ENCODE results near the gene TRIM36. TPM values are rescaled to one million over a fixed set of nuclear protein-coding genes. Genes with fewer than 3 reads are reported as not detected.

TRIM36 gene
- total RNA-seq, 1 experiment from 2014 or later: 0.95 TPM

- H3K27me3 Mint-ChIP-seq (ENCODE audit: insufficient read depth, unreplicated experiment): peaks cover 15% of the 10 kb centered on the region
- no peaks in the 10 kb centered on the region for H3K9me3 ChIP-seq
- H3K27ac Mint-ChIP-seq (ENCODE audit: unreplicated experiment): no peak overlapping the region
- no peaks in the 10 kb centered on the region for H3K36me3 ChIP-seq (ENCODE audit: control insufficient read depth, insufficient read depth, low read length)
- H3K4me3 Mint-ChIP-seq (ENCODE audit: unreplicated experiment): no peak overlapping the region
- no peak for TF ChIP-seq CTCF (IDR thresholded peaks at IDR 0.05; ENCODE audit: insufficient read depth in 1 of 2, low read depth in 1 of 2, low read length in 1 of 2, severe bottlenecking in 1 of 2, unreplicated experiment in 1 of 2)
- no peak for DNase-seq
- no peaks in the 10 kb centered on the region for H3K4me1 Mint-ChIP-seq (ENCODE audit: low read depth, unreplicated experiment)
- H3K36me3 Mint-ChIP-seq (ENCODE audit: insufficient read depth, unreplicated experiment): no peaks in the 10 kb centered on the region
- H3K4me3 ChIP-seq (ENCODE audit: low read depth, low read length): no peak overlapping the region
- intact Hi-C loops (cut with micrococcal nuclease; ENCODE audit: unreplicated experiment): no loop called here
- CTCF ChIA-PET: no interaction called here
- H3K27me3 ChIP-seq (replicated peaks; ENCODE audit: control insufficient read depth, insufficient read depth, low read length): no peaks in the 10 kb centered on the region
- POLR2A ChIA-PET: no interaction called here
- peaks cover 9% of the 10 kb centered on the region for H3K9me3 Mint-ChIP-seq (ENCODE audit: unreplicated experiment)
- no peaks in the 10 kb centered on the region for H3K4me1 ChIP-seq
- no TSS peak for BruUV-seq (replicated peaks)
Observed at GRCh38 chr5:115116001-115116400, 53.7 kb downstream of the TRIM36 start.

GRCh38 chr5:115109840-115110239 lies 59.9 kb downstream of the TRIM36 start:
- intact Hi-C loops (cut with micrococcal nuclease; ENCODE audit: unreplicated experiment): no loop called here
- no peak overlapping the region for H3K27ac Mint-ChIP-seq (ENCODE audit: unreplicated experiment)

GRCh38 chr5:115109356-115109755 lies 60.4 kb downstream of the TRIM36 start:
- Histone ChIP-seq H3K9me3 (no peaks in the 10 kb centered on the region), H3K36me3 (ENCODE audit: control insufficient read depth, insufficient read depth, low read length) (no peaks in the 10 kb centered on the region), H3K4me1 (no peaks in the 10 kb centered on the region), H3K27me3 (replicated peaks; ENCODE audit: control insufficient read depth, insufficient read depth, low read length) (no peaks in the 10 kb centered on the region), H3K4me3 (ENCODE audit: low read depth, low read length) (no peak overlapping the region)
- no peaks in the 10 kb centered on the region for H3K9me3 Mint-ChIP-seq (ENCODE audit: unreplicated experiment)
- no peaks in the 10 kb centered on the region for H3K4me1 Mint-ChIP-seq (ENCODE audit: low read depth, unreplicated experiment)
- BruUV-seq (replicated peaks): no TSS peak
- no peak for DNase-seq
- no peak overlapping the region for H3K27ac Mint-ChIP-seq (ENCODE audit: unreplicated experiment)
- H3K36me3 Mint-ChIP-seq (ENCODE audit: insufficient read depth, unreplicated experiment): no peaks in the 10 kb centered on the region
- CTCF ChIA-PET: no interaction called here
- intact Hi-C loops (cut with micrococcal nuclease; ENCODE audit: unreplicated experiment): no loop called here
- TF ChIP-seq CTCF (IDR thresholded peaks at IDR 0.05; ENCODE audit: insufficient read depth in 1 of 2, low read depth in 1 of 2, low read length in 1 of 2, severe bottlenecking in 1 of 2, unreplicated experiment in 1 of 2): no peak
- H3K27me3 Mint-ChIP-seq (ENCODE audit: insufficient read depth, unreplicated experiment): peaks cover 9% of the 10 kb centered on the region
- POLR2A ChIA-PET: no interaction called here
- no peak overlapping the region for H3K4me3 Mint-ChIP-seq (ENCODE audit: unreplicated experiment)

More at GRCh38 chr5:115109840-115110239, 59.9 kb downstream of the TRIM36 start:
- H3K36me3 ChIP-seq (ENCODE audit: control insufficient read depth, insufficient read depth, low read length): no peaks in the 10 kb centered on the region
- H3K4me3 ChIP-seq (ENCODE audit: low read depth, low read length): no peak overlapping the region
- H3K27me3 ChIP-seq (replicated peaks; ENCODE audit: control insufficient read depth, insufficient read depth, low read length): no peaks in the 10 kb centered on the region
- Mint-ChIP-seq H3K27me3 (ENCODE audit: insufficient read depth, unreplicated experiment) (peaks cover 9% of the 10 kb centered on the region), H3K9me3 (ENCODE audit: unreplicated experiment) (no peaks in the 10 kb centered on the region), H3K4me1 (ENCODE audit: low read depth, unreplicated experiment) (no peaks in the 10 kb centered on the region), H3K36me3 (ENCODE audit: insufficient read depth, unreplicated experiment) (no peaks in the 10 kb centered on the region), H3K4me3 (ENCODE audit: unreplicated experiment) (no peak overlapping the region)
- no peaks in the 10 kb centered on the region for H3K9me3 ChIP-seq
- ChIA-PET CTCF (no interaction called here), POLR2A (no interaction called here)
- no TSS peak for BruUV-seq (replicated peaks)
- no peak for DNase-seq
- TF ChIP-seq CTCF (IDR thresholded peaks at IDR 0.05; ENCODE audit: insufficient read depth in 1 of 2, low read depth in 1 of 2, low read length in 1 of 2, severe bottlenecking in 1 of 2, unreplicated experiment in 1 of 2): no peak
- no peaks in the 10 kb centered on the region for H3K4me1 ChIP-seq

Data from Caco-2 (cell line).